BE2C (cell line): ENCODE measurements around the gene RADIL.

Experiments used
- DNase-seq: peaks from one replicate; pipeline ENCODE4 v3.0.0-alpha.2; 2020
- H3K27me3 ChIP-seq: fragments of 250-450 bp; sonication (Bioruptor Pico); 2 replicates; pipeline ENCODE4 v1.5.1; 2020; ENCODE audit warnings: mild to moderate bottlenecking
- H3K36me3 ChIP-seq: fragments of 250-450 bp; sonication (Bioruptor Pico); 2 replicates; pipeline ENCODE4 v1.5.1; 2020; ENCODE audit warnings: mild to moderate bottlenecking
- H3K4me1 ChIP-seq: fragments of 250-450 bp; sonication (Bioruptor Pico); 2 replicates; pipeline ENCODE4 v1.5.1; 2020
- H3K4me3 ChIP-seq: 2 replicates; pipeline ENCODE4 v1.5.1; 2011; ENCODE audit warnings: low read depth, low read length
- H3K9me3 ChIP-seq: fragments of 250-450 bp; sonication (Bioruptor Pico); 2 replicates; pipeline ENCODE4 v1.5.1; 2020
- CTCF ChIP-seq: IDR thresholded peaks from 2 replicates; pipeline ENCODE4 v1.5.1; 2012; ENCODE audit warnings: mild to moderate bottlenecking, low read depth, low read length

Gene RADIL

GRCh38 chr7:4808026-4808425, 75.5 kb downstream of the RADIL start:
- H3K36me3 ChIP-seq: no peaks in the 10 kb centered on the region
- no peak for TF ChIP-seq CTCF
- H3K4me1 ChIP-seq: no peaks in the 10 kb centered on the region
- no peaks in the 10 kb centered on the region for H3K9me3 ChIP-seq
- no peak for DNase-seq
- no peaks in the 10 kb centered on the region for H3K27me3 ChIP-seq
- H3K4me3 ChIP-seq: no peak overlapping the region

GRCh38 chr7:4807598-4808016, 75.9 kb downstream of the RADIL start:
- Histone ChIP-seq H3K9me3 (no peaks in the 10 kb centered on the region), H3K36me3 (no peaks in the 10 kb centered on the region), H3K4me3 (no peak overlapping the region), H3K27me3 (no peaks in the 10 kb centered on the region), H3K4me1 (no peaks in the 10 kb centered on the region)
- no peak for DNase-seq
- TF ChIP-seq CTCF: no peak

- no peak for TF ChIP-seq CTCF
- Histone ChIP-seq H3K4me3 (no peak overlapping the region), H3K27me3 (no peaks in the 10 kb centered on the region), H3K9me3 (no peaks in the 10 kb centered on the region), H3K36me3 (no peaks in the 10 kb centered on the region), H3K4me1 (no peaks in the 10 kb centered on the region)
- DNase-seq: no peak
Observed at GRCh38 chr7:4806983-4807597, 76.4 kb downstream of the RADIL start.

GRCh38 chr7:4805984-4806300, 77.6 kb downstream of the RADIL start:
- no peaks in the 10 kb centered on the region for H3K9me3 ChIP-seq
- H3K27me3 ChIP-seq: no peaks in the 10 kb centered on the region
- no peaks in the 10 kb centered on the region for H3K36me3 ChIP-seq
- H3K4me1 ChIP-seq: no peaks in the 10 kb centered on the region
- TF ChIP-seq CTCF: no peak
- no peak for DNase-seq
- H3K4me3 ChIP-seq: no peak overlapping the region

GRCh38 chr7:4805110-4805983, 78.2 kb downstream of the RADIL start:
- no peak for TF ChIP-seq CTCF
- H3K4me3 ChIP-seq: no peak overlapping the region
- DNase-seq: no peak
- H3K4me1 ChIP-seq: no peaks in the 10 kb centered on the region
- H3K9me3 ChIP-seq: no peaks in the 10 kb centered on the region
- H3K27me3 ChIP-seq: no peaks in the 10 kb centered on the region
- no peaks in the 10 kb centered on the region for H3K36me3 ChIP-seq
